MCF 10A (cell line): ENCODE results near the gene PTPN13. TPM values are rescaled to one million over a fixed set of nuclear protein-coding genes. Genes with fewer than 3 reads are reported as not detected.

Experiments
- BruUV-seq: library from RNA; stranded (reverse); fragments of 400-500 nt; replicated peaks from 2 replicates; lab custom pipeline; 2021; lab: Mats Ljungman, UMichigan
- CTCF ChIA-PET: fragments of 300-600 bp; sonication (Branson Sonifier 250); formaldehyde crosslinking; extraction: SDS; loops from one replicate; lab custom pipeline; 2021; ENCODE audit warnings: antibody characterized with exemption, inconsistent platforms; lab: Yijun Ruan, JAX
- POLR2A ChIA-PET: fragments of 300-600, 350-650 bp; sonication (Branson Sonifier 250); formaldehyde crosslinking; extraction: SDS; loops from one replicate; lab custom pipeline; 2020; ENCODE audit warnings: antibody characterized with exemption, inconsistent platforms; lab: Yijun Ruan, JAX
- DNase-seq: peaks from one replicate; pipeline ENCODE4 v3.0.0-alpha.2; 2018; ENCODE audit not compliant: unreplicated experiment
- H3K27ac Mint-ChIP-seq: one replicate; pipeline ENCODE4 v1.8.0; 2022; ENCODE audit warnings: mild to moderate bottlenecking, low read depth, mixed read lengths; ENCODE audit not compliant: unreplicated experiment
- H3K27me3 Mint-ChIP-seq: one replicate; pipeline ENCODE4 v1.8.0; 2022; ENCODE audit warnings: mixed read lengths; ENCODE audit not compliant: insufficient read depth, unreplicated experiment
- H3K36me3 Mint-ChIP-seq: one replicate; pipeline ENCODE4 v1.8.0; 2022; ENCODE audit warnings: mild to moderate bottlenecking, moderate library complexity, mixed read lengths; ENCODE audit not compliant: insufficient read depth, unreplicated experiment
- H3K4me1 Mint-ChIP-seq: one replicate; pipeline ENCODE4 v1.8.0; 2022; ENCODE audit warnings: mixed read lengths; ENCODE audit not compliant: insufficient read depth, unreplicated experiment
- H3K4me3 Mint-ChIP-seq: one replicate; pipeline ENCODE4 v1.8.0; 2022; ENCODE audit warnings: mild to moderate bottlenecking, moderate library complexity, mixed read lengths; ENCODE audit not compliant: unreplicated experiment
- H3K9me3 Mint-ChIP-seq: one replicate; pipeline ENCODE4 v1.8.0; 2022; ENCODE audit warnings: mixed read lengths; ENCODE audit not compliant: unreplicated experiment
- intact Hi-C: fragments of 100-400 bp; cut with micrococcal nuclease; formaldehyde crosslinking; loops from 2 replicates; pipeline ENCODE4 v1.14.1; 2022
- total RNA-seq: library from RNA; stranded (reverse); gene quantifications from 2 replicates; pipeline ENCODE4 v1.2.3, GENCODE V29; 2022
- TF ChIP-seq, protein P1 (sequence below): fragments of 200-600 bp; IDR thresholded peaks from one replicate; pipeline ENCODE4 v1.8.0; 2022; ENCODE audit warnings: antibody characterized with exemption, mild to moderate bottlenecking; ENCODE audit not compliant: unreplicated experiment

PTPN13 gene
- total RNA-seq, 1 experiment from 2014 or later = 28.3 TPM

DNA sequence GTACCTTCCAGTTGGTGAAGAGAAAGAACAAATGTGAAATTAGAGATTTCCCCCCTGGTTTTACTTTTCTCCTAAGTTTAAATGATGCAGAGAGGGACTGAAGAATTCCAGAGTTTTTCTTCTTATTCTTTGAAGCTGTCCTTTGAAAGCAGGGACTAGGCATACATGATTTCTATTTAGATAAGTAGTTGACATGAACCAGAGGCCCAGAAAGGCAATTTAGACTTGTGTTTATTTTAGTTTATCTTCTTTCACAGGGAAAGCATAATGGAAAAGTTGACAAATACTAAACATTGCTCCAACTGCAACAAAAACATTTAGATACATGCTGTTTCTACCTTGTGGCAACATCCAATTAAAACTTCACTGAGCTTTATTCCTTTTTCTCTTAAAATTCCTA lies 32.0 kb downstream of the PTPN13 start:
- Mint-ChIP-seq H3K27ac (no peak overlapping the region), H3K36me3 (no peaks in the 10 kb centered on the region), H3K9me3 (no peaks in the 10 kb centered on the region), H3K4me1 (no peaks in the 10 kb centered on the region), H3K27me3 (no peaks in the 10 kb centered on the region), H3K4me3 (no peak overlapping the region)
- BruUV-seq = no TSS peak
- TF ChIP-seq, protein P1, sequence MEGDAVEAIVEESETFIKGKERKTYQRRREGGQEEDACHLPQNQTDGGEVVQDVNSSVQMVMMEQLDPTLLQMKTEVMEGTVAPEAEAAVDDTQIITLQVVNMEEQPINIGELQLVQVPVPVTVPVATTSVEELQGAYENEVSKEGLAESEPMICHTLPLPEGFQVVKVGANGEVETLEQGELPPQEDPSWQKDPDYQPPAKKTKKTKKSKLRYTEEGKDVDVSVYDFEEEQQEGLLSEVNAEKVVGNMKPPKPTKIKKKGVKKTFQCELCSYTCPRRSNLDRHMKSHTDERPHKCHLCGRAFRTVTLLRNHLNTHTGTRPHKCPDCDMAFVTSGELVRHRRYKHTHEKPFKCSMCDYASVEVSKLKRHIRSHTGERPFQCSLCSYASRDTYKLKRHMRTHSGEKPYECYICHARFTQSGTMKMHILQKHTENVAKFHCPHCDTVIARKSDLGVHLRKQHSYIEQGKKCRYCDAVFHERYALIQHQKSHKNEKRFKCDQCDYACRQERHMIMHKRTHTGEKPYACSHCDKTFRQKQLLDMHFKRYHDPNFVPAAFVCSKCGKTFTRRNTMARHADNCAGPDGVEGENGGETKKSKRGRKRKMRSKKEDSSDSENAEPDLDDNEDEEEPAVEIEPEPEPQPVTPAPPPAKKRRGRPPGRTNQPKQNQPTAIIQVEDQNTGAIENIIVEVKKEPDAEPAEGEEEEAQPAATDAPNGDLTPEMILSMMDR = no peak
- intact Hi-C loops = no loop called here
- POLR2A ChIA-PET = interaction anchor here (1.9 kb wide), 1 partner anchor 32 kb away, joined by 6 read pairs; the partner anchor contains the start of gene PTPN13
- CTCF ChIA-PET = no interaction called here
- DNase-seq = no peak

DNA sequence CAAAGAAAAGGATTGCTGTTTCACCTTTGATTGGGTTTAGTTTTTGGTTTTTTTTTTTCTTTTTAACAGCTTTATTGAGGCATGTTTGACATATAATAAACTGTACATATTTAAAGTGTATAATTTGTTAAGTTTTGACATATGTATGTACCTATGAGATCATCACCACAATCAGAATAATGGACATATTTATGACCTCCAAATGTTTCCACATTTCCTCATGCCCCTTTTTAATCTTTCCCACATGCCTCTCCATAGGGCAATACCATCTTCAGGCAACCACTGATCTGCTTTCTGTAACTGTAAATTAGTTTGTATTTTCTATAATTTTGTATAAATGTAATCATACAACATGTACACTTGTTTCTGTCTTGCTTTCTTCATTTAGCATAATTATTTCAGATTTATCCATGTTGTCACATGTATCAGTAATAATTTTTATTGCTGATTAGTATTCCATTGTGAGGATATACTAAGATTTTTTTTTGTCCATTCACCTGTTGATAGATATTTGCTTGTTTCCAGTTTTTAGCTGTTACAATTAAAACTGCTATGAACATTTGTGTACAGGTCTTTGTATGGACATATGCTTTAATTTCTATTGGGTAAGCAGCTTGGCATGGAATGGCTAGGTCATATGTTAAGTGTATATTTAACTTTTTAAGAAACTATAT lies 33.5 kb downstream of the PTPN13 start:
- BruUV-seq = no TSS peak
- no peak for DNase-seq
- no peaks in the 10 kb centered on the region for H3K36me3 Mint-ChIP-seq
- no peaks in the 10 kb centered on the region for H3K9me3 Mint-ChIP-seq
- H3K27me3 Mint-ChIP-seq = no peaks in the 10 kb centered on the region
- H3K4me3 Mint-ChIP-seq = no peak overlapping the region
- POLR2A ChIA-PET = interaction anchor here (0.6 to 1.9 kb wide), 2 partner anchors 33 to 150 kb away, joined by 3 to 6 read pairs; partner anchors contain the start of gene PTPN13
- CTCF ChIA-PET = interaction anchor here (1.0 kb wide), 1 partner anchor 16 kb away, joined by 3 read pairs; no protein-coding TSS in a partner anchor
- TF ChIP-seq, protein P1 = no peak
- intact Hi-C loops = no loop called here
- no peaks in the 10 kb centered on the region for H3K4me1 Mint-ChIP-seq
- H3K27ac Mint-ChIP-seq = no peak overlapping the region

DNA sequence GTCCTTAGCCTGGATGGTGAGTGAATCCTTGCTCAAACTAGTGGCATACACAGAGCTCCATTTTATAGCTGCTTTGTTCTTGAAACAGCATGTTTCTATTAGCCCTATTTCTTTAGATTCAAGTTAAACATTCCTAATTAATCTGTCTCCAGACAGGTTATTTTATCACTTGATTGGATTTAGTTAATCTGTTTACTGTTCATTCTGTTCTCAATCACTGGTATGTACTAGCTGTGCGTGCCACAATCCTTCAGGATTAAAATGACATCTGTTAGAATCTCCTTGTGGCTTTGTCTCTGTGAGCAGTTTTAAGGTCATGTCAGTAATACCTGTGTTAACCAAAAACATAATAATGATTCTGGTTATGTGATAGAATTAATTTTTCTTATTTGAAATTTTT lies 36.5 kb downstream of the PTPN13 start:
- intact Hi-C loops = no loop called here
- Mint-ChIP-seq H3K27ac (no peak overlapping the region), H3K4me1 (no peaks in the 10 kb centered on the region), H3K4me3 (no peak overlapping the region), H3K36me3 (no peaks in the 10 kb centered on the region), H3K9me3 (no peaks in the 10 kb centered on the region), H3K27me3 (no peaks in the 10 kb centered on the region)
- POLR2A ChIA-PET = interaction anchor here (1.0 to 1.6 kb wide), 3 partner anchors 9 to 37 kb away, joined by 3 read pairs; partner anchors contain the start of gene PTPN13
- no TSS peak for BruUV-seq
- CTCF ChIA-PET = no interaction called here
- TF ChIP-seq, protein P1 = no peak
- DNase-seq = no peak

DNA sequence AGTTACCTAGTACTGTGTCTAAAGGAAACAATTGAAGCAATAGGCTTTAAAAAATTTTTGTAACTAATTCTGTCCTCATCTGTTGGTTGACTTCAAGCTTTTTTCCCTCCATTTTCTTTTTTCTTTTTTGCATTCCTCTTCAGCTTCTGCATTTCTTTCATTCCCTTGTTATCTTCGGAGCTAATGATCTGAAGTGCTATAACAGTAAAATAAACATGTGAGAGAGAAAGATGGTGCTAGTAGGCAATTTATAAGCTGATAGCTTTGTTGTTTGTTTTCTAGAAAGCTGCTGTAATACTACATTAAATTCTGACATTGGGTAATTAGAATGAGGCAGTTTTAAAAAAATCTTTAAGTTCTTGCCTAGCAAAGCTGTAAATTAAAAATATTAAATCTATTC lies 37.1 kb downstream of the PTPN13 start:
- POLR2A ChIA-PET = interaction anchor here (0.7 to 1.6 kb wide), 2 partner anchors 9 to 92 kb away, joined by 3 read pairs; no protein-coding TSS in a partner anchor
- peaks cover 5% of the 10 kb centered on the region for H3K36me3 Mint-ChIP-seq
- TF ChIP-seq, protein P1 = no peak
- CTCF ChIA-PET = interaction anchor here (0.7 to 0.8 kb wide), 2 partner anchors 12 to 1237 kb away, joined by 3 read pairs; no protein-coding TSS in a partner anchor
- no peak overlapping the region for H3K27ac Mint-ChIP-seq
- intact Hi-C loops = no loop called here
- no peaks in the 10 kb centered on the region for H3K9me3 Mint-ChIP-seq
- H3K4me1 Mint-ChIP-seq = no peaks in the 10 kb centered on the region
- no peaks in the 10 kb centered on the region for H3K27me3 Mint-ChIP-seq
- no TSS peak for BruUV-seq
- no peak overlapping the region for H3K4me3 Mint-ChIP-seq
- DNase-seq = no peak
